ENCODE data around the gene OR11H6.

The OR11H6 gene

GRCh38 chr14:20274062-20274461 lies 50.6 kb downstream of the OR11H6 start:
- DNase-seq, result no peak

All from SHP77 (cell line).